ENCODE results near the gene CCSER1. TPM values are rescaled to one million over a fixed set of nuclear protein-coding genes. Genes with fewer than 3 reads are reported as not detected.
"Not testable (repeated sequence)": the region's sequence is repeated elsewhere in the genome, so short reads cannot be mapped to it uniquely, and the experiment has no call there.

Gene CCSER1
- total and polyA plus RNA-seq, 2 experiments from 2014 or later = not detected

GRCh38 chr4:91257721-91258120 is 1130.5 kb downstream of the CCSER1 start:
- no peaks in the 10 kb centered on the region for H3K36me3 ChIP-seq (ENCODE audit: low read depth)
- H3K9me3 ChIP-seq (ENCODE audit: low read depth) = peaks cover 4% of the 10 kb centered on the region
- H3K4me1 ChIP-seq (ENCODE audit: insufficient read depth) = no peaks in the 10 kb centered on the region
- no peak overlapping the region for H3K4me2 ChIP-seq (ENCODE audit: unreplicated experiment)
- no peak overlapping the region for H3K4me3 ChIP-seq
- in situ Hi-C loops (cut with MboI) = no loop called here
- no peaks in the 10 kb centered on the region for H3K9me2 ChIP-seq (ENCODE audit: insufficient read depth)
- no peaks in the 10 kb centered on the region for H3F3A ChIP-seq (ENCODE audit: insufficient read depth)
- no peaks in the 10 kb centered on the region for H4K20me1 ChIP-seq (ENCODE audit: insufficient read depth)
- 32 to 41% methylated on average over 2 of the region's 2 CpGs for WGBS, 2 experiments (ENCODE audit: low coverage in 1 of 2, low lambda C conversion rate in 2 of 2, missing lambda C conversion rate in 2 of 2)
- no peak overlapping the region for H3K9ac ChIP-seq
- H3K27ac ChIP-seq = no peak overlapping the region
- H2AFZ ChIP-seq = no peak overlapping the region
- H3K79me2 ChIP-seq (ENCODE audit: insufficient read depth) = no peaks in the 10 kb centered on the region
- no peak for DNase-seq
- H3K27me3 ChIP-seq (replicated peaks; ENCODE audit: insufficient read depth) = no peaks in the 10 kb centered on the region
- no peak for TF ChIP-seq EZH2 (IDR thresholded peaks at IDR 0.05; ENCODE audit: insufficient read depth, poor library complexity, severe bottlenecking)
- TF ChIP-seq EZH2phosphoT487 (IDR thresholded peaks at IDR 0.05; ENCODE audit: insufficient read depth, low read depth) = no peak

GRCh38 chr4:91258326-91258725 is 1131.1 kb downstream of the CCSER1 start:
- in situ Hi-C loops (cut with MboI) = no loop called here
- DNase-seq = no peak

GRCh38 chr4:91267543-91267942 is 1140.3 kb downstream of the CCSER1 start:
- H3K36me3 ChIP-seq (ENCODE audit: low read depth) = no peaks in the 10 kb centered on the region
- H3K27ac ChIP-seq = no peak overlapping the region
- H3K4me2 ChIP-seq (ENCODE audit: unreplicated experiment) = no peak overlapping the region
- no peaks in the 10 kb centered on the region for H3F3A ChIP-seq (ENCODE audit: insufficient read depth)
- no peaks in the 10 kb centered on the region for H3K27me3 ChIP-seq (replicated peaks; ENCODE audit: insufficient read depth)
- H3K4me1 ChIP-seq (ENCODE audit: insufficient read depth) = no peaks in the 10 kb centered on the region
- no peak overlapping the region for H3K9ac ChIP-seq
- no peak overlapping the region for H2AFZ ChIP-seq
- TF ChIP-seq EZH2 (IDR thresholded peaks at IDR 0.05; ENCODE audit: insufficient read depth, poor library complexity, severe bottlenecking) = no peak
- no peak for TF ChIP-seq EZH2phosphoT487 (IDR thresholded peaks at IDR 0.05; ENCODE audit: insufficient read depth, low read depth)
- H3K79me2 ChIP-seq (ENCODE audit: insufficient read depth) = no peaks in the 10 kb centered on the region
- in situ Hi-C loops (cut with MboI) = no loop called here
- no peak overlapping the region for H3K4me3 ChIP-seq
- H4K20me1 ChIP-seq (ENCODE audit: insufficient read depth) = no peaks in the 10 kb centered on the region
- H3K9me3 ChIP-seq (ENCODE audit: low read depth) = no peaks in the 10 kb centered on the region
- DNase-seq = no peak
- no peaks in the 10 kb centered on the region for H3K9me2 ChIP-seq (ENCODE audit: insufficient read depth)

More at GRCh38 chr4:91258326-91258725, 1131.1 kb downstream of the CCSER1 start:
- Histone ChIP-seq H3F3A (ENCODE audit: insufficient read depth) (no peaks in the 10 kb centered on the region), H3K9me3 (ENCODE audit: low read depth) (peaks cover 4% of the 10 kb centered on the region), H3K9ac (no peak overlapping the region), H3K27me3 (replicated peaks; ENCODE audit: insufficient read depth) (no peaks in the 10 kb centered on the region), H3K27ac (no peak overlapping the region), H3K36me3 (ENCODE audit: low read depth) (no peaks in the 10 kb centered on the region), H3K9me2 (ENCODE audit: insufficient read depth) (no peaks in the 10 kb centered on the region), H3K4me1 (ENCODE audit: insufficient read depth) (no peaks in the 10 kb centered on the region), H3K4me2 (ENCODE audit: unreplicated experiment) (no peak overlapping the region), H3K79me2 (ENCODE audit: insufficient read depth) (no peaks in the 10 kb centered on the region), H3K4me3 (no peak overlapping the region), H4K20me1 (ENCODE audit: insufficient read depth) (no peaks in the 10 kb centered on the region), H2AFZ (no peak overlapping the region)
- no peak for TF ChIP-seq EZH2 (IDR thresholded peaks at IDR 0.05; ENCODE audit: insufficient read depth, poor library complexity, severe bottlenecking)

GRCh38 chr4:91268481-91268880 is 1141.3 kb downstream of the CCSER1 start:
- WGBS, 2 experiments (ENCODE audit: low coverage in 1 of 2, low lambda C conversion rate in 2 of 2, missing lambda C conversion rate in 2 of 2) = 41 to 42% methylated on average over 4 of the region's 4 CpGs

GRCh38 chr4:91268913-91269312 is 1141.7 kb downstream of the CCSER1 start:
- Histone ChIP-seq H3F3A (ENCODE audit: insufficient read depth) (no peaks in the 10 kb centered on the region), H3K4me2 (ENCODE audit: unreplicated experiment) (no peak overlapping the region), H2AFZ (no peak overlapping the region), H3K4me1 (ENCODE audit: insufficient read depth) (no peaks in the 10 kb centered on the region), H3K9ac (no peak overlapping the region), H3K27ac (no peak overlapping the region), H3K9me3 (ENCODE audit: low read depth) (no peaks in the 10 kb centered on the region), H3K36me3 (ENCODE audit: low read depth) (no peaks in the 10 kb centered on the region), H3K9me2 (ENCODE audit: insufficient read depth) (no peaks in the 10 kb centered on the region), H3K4me3 (no peak overlapping the region), H3K79me2 (ENCODE audit: insufficient read depth) (no peaks in the 10 kb centered on the region), H4K20me1 (ENCODE audit: insufficient read depth) (no peaks in the 10 kb centered on the region), H3K27me3 (replicated peaks; ENCODE audit: insufficient read depth) (no peaks in the 10 kb centered on the region)
- no peak for DNase-seq
- TF ChIP-seq EZH2 (IDR thresholded peaks at IDR 0.05; ENCODE audit: insufficient read depth, poor library complexity, severe bottlenecking) = no peak
- in situ Hi-C loops (cut with MboI) = no loop called here
- 16 to 37% methylated on average over 2 of the region's 2 CpGs for WGBS, 2 experiments (ENCODE audit: low coverage in 1 of 2, low lambda C conversion rate in 2 of 2, missing lambda C conversion rate in 2 of 2)

More at GRCh38 chr4:91268481-91268880, 1141.3 kb downstream of the CCSER1 start:
- H3K27me3 ChIP-seq (replicated peaks; ENCODE audit: insufficient read depth); H2AFZ ChIP-seq; H3K4me1 ChIP-seq (ENCODE audit: insufficient read depth); DNase-seq; H3F3A ChIP-seq (ENCODE audit: insufficient read depth); H3K4me3 ChIP-seq; H3K9ac ChIP-seq; H3K36me3 ChIP-seq (ENCODE audit: low read depth); H3K4me2 ChIP-seq (ENCODE audit: unreplicated experiment); H3K9me3 ChIP-seq (ENCODE audit: low read depth); H3K9me2 ChIP-seq (ENCODE audit: insufficient read depth); in situ Hi-C loops (cut with MboI); H4K20me1 ChIP-seq (ENCODE audit: insufficient read depth); H3K27ac ChIP-seq; H3K79me2 ChIP-seq (ENCODE audit: insufficient read depth): not testable (repeated sequence)

Measured in GM23248 (cell line).